Testis (tissue), 3 donors: ENCODE results near the gene RBFOX1. TPM values are rescaled to one million over a fixed set of nuclear protein-coding genes. Genes with fewer than 3 reads are reported as not detected.

ENCODE experiments used
- DNase-seq: peaks from one replicate; pipeline ENCODE4 v3.0.0-alpha.2; 2019
- H3K27ac ChIP-seq, 2 donors: fragments of 200-600 bp; sonication (generic); one replicate each; pipeline ENCODE4 v1.5.1; 2019
- H3K27me3 ChIP-seq: fragments of 200-600 bp; sonication (generic); one replicate; pipeline ENCODE4 v1.5.1; 2019
- H3K36me3 ChIP-seq: fragments of 200-600 bp; sonication (generic); one replicate; pipeline ENCODE4 v1.5.1; 2017; ENCODE audit warnings: low read depth; ENCODE audit errors: missing control alignments
- H3K4me1 ChIP-seq: fragments of 200-600 bp; sonication (generic); one replicate; pipeline ENCODE4 v1.5.1; 2019
- H3K4me3 ChIP-seq, 2 donors: fragments of 200-600 bp; sonication (generic); one replicate each; pipeline ENCODE4 v1.5.1; 2017 to 2019
- H3K9me3 ChIP-seq: fragments of 200-600 bp; sonication (generic); one replicate; pipeline ENCODE4 v1.5.1; 2017
- CTCF ChIP-seq, 3 experiments: fragments of 450-650 bp in 2 of 3; fragments of 200-600 bp in 1 of 3; sonication (generic) in 1 of 3; IDR thresholded peaks; one replicate each; pipeline ENCODE4 v1.5.1; 2016 to 2019; ENCODE audit warnings: antibody characterized with exemption in 3 of 3, mild to moderate bottlenecking in 2 of 3, moderate library complexity in 1 of 3
- POLR2A ChIP-seq: fragments of 450-650 bp; IDR thresholded peaks from one replicate; pipeline ENCODE4 v1.6.1; 2017; ENCODE audit warnings: antibody characterized with exemption, mild to moderate bottlenecking, moderate library complexity
- WGBS, 2 donors: methylation state at CpG; one replicate each; pipeline ENCODE4 v1.1.5; 2018; 5-methylcytosine and 5-hydroxymethylcytosine counted together
- intact Hi-C: fragments of 100-400 bp; cut with DNase I; formaldehyde crosslinking; loops from one replicate; pipeline ENCODE4 v1.15.1; 2023; ENCODE audit warnings: low total_unique reads
- polyA plus RNA-seq: library from polyadenylated mRNA; stranded (reverse); fragments of 350-450 nt; fragmentation: Illumina TruSeq; extraction: RNeasy Lipid Tissue Mini Kit (QIAGEN cat#74804); gene quantifications from one replicate; pipeline ENCODE4 v1.2.3, GENCODE V29; 2014; ENCODE audit warnings: low read depth, low replicate concordance; ENCODE audit not compliant: insufficient read depth
- total RNA-seq, 2 donors: library from RNA; depleted of rRNA; stranded (reverse); fragments of >200 nt; gene quantifications; one replicate each; pipeline ENCODE4 v1.2.3, GENCODE V29; 2016

The RBFOX1 gene
- total and polyA plus RNA-seq, 3 donors from 2014 or later: 0.68 to 2.8 (median 1.1) TPM

- no peaks in the 10 kb centered on the region for H3K36me3 ChIP-seq
- no peaks in the 10 kb centered on the region for H3K27me3 ChIP-seq
- H3K4me1 ChIP-seq: no peaks in the 10 kb centered on the region
- intact Hi-C loops: no loop called here
- no peak overlapping the region for H3K4me3 ChIP-seq
- no peak for DNase-seq
- no peaks in the 10 kb centered on the region for H3K9me3 ChIP-seq
- H3K27ac ChIP-seq: no peak overlapping the region
- TF ChIP-seq CTCF (IDR thresholded peaks at IDR 0.05): no peak
- TF ChIP-seq POLR2A: no peak
- WGBS, 2 donors: 63 to 70% methylated on average over 3 of the region's 3 CpGs
These were observed 125.5 kb downstream of the RBFOX1 start for GRCh38 chr16:7458144-7458543.

GRCh38 chr16:7470344-7470743 lies 137.7 kb downstream of the RBFOX1 start:
- Histone ChIP-seq H3K27me3 (no peaks in the 10 kb centered on the region), H3K4me3 (no peak overlapping the region), H3K36me3 (no peaks in the 10 kb centered on the region), H3K27ac (no peak overlapping the region), H3K9me3 (no peaks in the 10 kb centered on the region), H3K4me1 (no peaks in the 10 kb centered on the region)
- TF ChIP-seq CTCF (IDR thresholded peaks at IDR 0.05) (no peak), POLR2A (no peak)
- 90 to 95% methylated on average over 3 of the region's 3 CpGs for WGBS, 2 donors
- DNase-seq: no peak
- intact Hi-C loops: no loop called here

- WGBS, 2 donors: 0% methylated on average over 1 of the region's 1 CpG; no CpG with 5 or more reads in 1 of the 2 donors
- no peak for DNase-seq
- Histone ChIP-seq H3K9me3 (no peaks in the 10 kb centered on the region), H3K4me1 (no peaks in the 10 kb centered on the region), H3K36me3 (no peaks in the 10 kb centered on the region), H3K27ac (no peak overlapping the region), H3K27me3 (no peaks in the 10 kb centered on the region), H3K4me3 (no peak overlapping the region)
- intact Hi-C loops: no loop called here
- TF ChIP-seq CTCF (IDR thresholded peaks at IDR 0.05) (no peak), POLR2A (no peak)
These were observed 138.6 kb downstream of the RBFOX1 start for GRCh38 chr16:7471268-7471667.

GRCh38 chr16:7482032-7482431 lies 149.4 kb downstream of the RBFOX1 start:
- Histone ChIP-seq H3K27me3 (no peaks in the 10 kb centered on the region), H3K36me3 (no peaks in the 10 kb centered on the region), H3K27ac (no peak overlapping the region), H3K9me3 (no peaks in the 10 kb centered on the region), H3K4me1 (no peaks in the 10 kb centered on the region), H3K4me3 (no peak overlapping the region)
- WGBS, 2 donors: 86 to 87% methylated on average over 10 of the region's 10 CpGs
- intact Hi-C loops: no loop called here
- TF ChIP-seq POLR2A (no peak), CTCF (IDR thresholded peaks at IDR 0.05) (no peak)
- no peak for DNase-seq

GRCh38 chr16:7482596-7483290 lies 150.1 kb downstream of the RBFOX1 start:
- H3K27ac ChIP-seq: no peak overlapping the region
- no peak for TF ChIP-seq CTCF (IDR thresholded peaks at IDR 0.05)
- TF ChIP-seq POLR2A: no peak
- no peaks in the 10 kb centered on the region for H3K36me3 ChIP-seq
- 73 to 75% methylated on average over 10 of the region's 10 CpGs for WGBS, 2 donors
- intact Hi-C loops: no loop called here
- H3K27me3 ChIP-seq: no peaks in the 10 kb centered on the region
- no peaks in the 10 kb centered on the region for H3K4me1 ChIP-seq
- no peaks in the 10 kb centered on the region for H3K9me3 ChIP-seq
- no peak for DNase-seq
- no peak overlapping the region for H3K4me3 ChIP-seq
